Measurements from ENCODE around the gene TMEM183A.
"Not testable (repeated sequence)": the region's sequence is repeated elsewhere in the genome, so short reads cannot be mapped to it uniquely, and the experiment has no call there.

Gene TMEM183A

GRCh38 chr1:202987255-202987654 lies 19.9 kb upstream of the TMEM183A start:
- no peak for DNase-seq (ENCODE audit: low read depth in 2 of 2)

- DNase-seq (ENCODE audit: low read depth in 2 of 2) = no peak
These were observed 19.1 kb upstream of the TMEM183A start for GRCh38 chr1:202987922-202988583.

- DNase-seq (ENCODE audit: low read depth in 2 of 2) = no peak
These were observed 17.3 kb upstream of the TMEM183A start for GRCh38 chr1:202989879-202990278.

GRCh38 chr1:202991112-202991511 lies 16.1 kb upstream of the TMEM183A start:
- no peak for DNase-seq (ENCODE audit: low read depth in 2 of 2)

- DNase-seq (ENCODE audit: low read depth in 2 of 2) = no peak
These were observed 12.4 kb upstream of the TMEM183A start for GRCh38 chr1:202994756-202995155.

- peak in 1 of 2 donors; percentile 18 for DNase-seq (ENCODE audit: low read depth in 2 of 2)
These were observed 8.1 kb upstream of the TMEM183A start for GRCh38 chr1:202998836-202999750.

- DNase-seq (ENCODE audit: low read depth in 2 of 2) = no peak
These were observed 6.8 kb upstream of the TMEM183A start for GRCh38 chr1:203000217-203000944.

GRCh38 chr1:203001986-203002385 lies 5.2 kb upstream of the TMEM183A start:
- no peak for DNase-seq (ENCODE audit: low read depth in 2 of 2)

GRCh38 chr1:203002951-203003350 lies 4.2 kb upstream of the TMEM183A start:
- no peak for DNase-seq (ENCODE audit: low read depth in 2 of 2)

- not testable (repeated sequence) for DNase-seq (ENCODE audit: low read depth in 2 of 2)
These were observed 1.6 kb upstream of the TMEM183A start for GRCh38 chr1:203005395-203006142.

- no peak for DNase-seq (ENCODE audit: low read depth in 2 of 2)
These were observed 2.0 kb downstream of the TMEM183A start for GRCh38 chr1:203009185-203009584.

- DNase-seq (ENCODE audit: low read depth in 2 of 2) = no peak
These were observed 4.4 kb downstream of the TMEM183A start for GRCh38 chr1:203011582-203011981.

GRCh38 chr1:203017061-203017460 lies 9.9 kb downstream of the TMEM183A start:
- no peak for DNase-seq (ENCODE audit: low read depth in 2 of 2)

- DNase-seq (ENCODE audit: low read depth in 2 of 2) = no peak
These were observed 10.5 kb downstream of the TMEM183A start for GRCh38 chr1:203017692-203018091.

GRCh38 chr1:203022855-203023254 lies 15.7 kb downstream of the TMEM183A start:
- not testable (repeated sequence) for DNase-seq (ENCODE audit: low read depth in 2 of 2)

GRCh38 chr1:203025686-203026030 lies 18.5 kb downstream of the TMEM183A start:
- DNase-seq (ENCODE audit: low read depth in 2 of 2) = no peak

- peak; percentile 54 to 73 for DNase-seq (ENCODE audit: low read depth in 2 of 2)
These were observed 19.0 kb downstream of the TMEM183A start, which contains the start of gene PPFIA4 for GRCh38 chr1:203026031-203026665. TSS of gene PPFIA4 (plus strand) at chr1:203026491. CDS start at chr1:203039009, 12,518 bp downstream.

GRCh38 chr1:203026666-203027663 lies 19.8 kb downstream of the TMEM183A start:
- DNase-seq (ENCODE audit: low read depth in 2 of 2) = no peak

- no peak for DNase-seq (ENCODE audit: low read depth in 2 of 2)
These were observed 21.1 kb downstream of the TMEM183A start for GRCh38 chr1:203028067-203028783.
